IMR-90 (cell line): ENCODE results near the gene UBR4.

Experiments used
- BHLHE40 ChIP-seq: fragments of 150-350 bp; IDR thresholded peaks from 2 replicates; pipeline ENCODE4 v1.6.1; 2016; ENCODE audit warnings: mild to moderate bottlenecking, low read depth, low read length
- CEBPB ChIP-seq: IDR thresholded peaks from 2 replicates; pipeline ENCODE4 v1.6.1; 2012; ENCODE audit warnings: low read depth, low read length, improper control_type of control experiment
- MAFK ChIP-seq: IDR thresholded peaks from 2 replicates; pipeline ENCODE4 v1.6.1; 2012; ENCODE audit warnings: low read depth, low read length, improper control_type of control experiment
- MAZ ChIP-seq: IDR thresholded peaks from 2 replicates; pipeline ENCODE4 v1.6.1; 2012; ENCODE audit warnings: low read depth, mild to moderate bottlenecking, low read length, improper control_type of control experiment, moderate library complexity, borderline replicate concordance
- POLR2A ChIP-seq: IDR thresholded peaks from 2 replicates; pipeline ENCODE4 v1.6.1; 2012; ENCODE audit warnings: mild to moderate bottlenecking, low read depth, low read length
- RAD21 ChIP-seq: IDR thresholded peaks from 2 replicates; pipeline ENCODE4 v1.6.1; 2012; ENCODE audit warnings: low read length, improper control_type of control experiment
- RCOR1 ChIP-seq: IDR thresholded peaks from 2 replicates; pipeline ENCODE4 v1.6.1; 2012; ENCODE audit warnings: mild to moderate bottlenecking, low read length, improper control_type of control experiment; ENCODE audit not compliant: insufficient replicate concordance
- SMC3 ChIP-seq: fragments of 150-350 bp; IDR thresholded peaks from 2 replicates; pipeline ENCODE4 v1.6.1; 2016; ENCODE audit warnings: low read depth, mild to moderate bottlenecking, antibody characterized with exemption, low read length, moderate library complexity
- TF ChIP-seq, protein P1 (sequence below): conservative IDR thresholded peaks from 2 replicates; pipeline ENCODE4 v1.5.1; 2012; ENCODE audit warnings: mild to moderate bottlenecking, low read depth, low read length, improper control_type of control experiment
- TF ChIP-seq, protein P2 (sequence below): fragments of 150-350 bp; IDR thresholded peaks from 2 replicates; pipeline ENCODE4 v1.6.1; 2017; ENCODE audit warnings: mild to moderate bottlenecking, antibody characterized with exemption, low read length, low read depth

DNA sequence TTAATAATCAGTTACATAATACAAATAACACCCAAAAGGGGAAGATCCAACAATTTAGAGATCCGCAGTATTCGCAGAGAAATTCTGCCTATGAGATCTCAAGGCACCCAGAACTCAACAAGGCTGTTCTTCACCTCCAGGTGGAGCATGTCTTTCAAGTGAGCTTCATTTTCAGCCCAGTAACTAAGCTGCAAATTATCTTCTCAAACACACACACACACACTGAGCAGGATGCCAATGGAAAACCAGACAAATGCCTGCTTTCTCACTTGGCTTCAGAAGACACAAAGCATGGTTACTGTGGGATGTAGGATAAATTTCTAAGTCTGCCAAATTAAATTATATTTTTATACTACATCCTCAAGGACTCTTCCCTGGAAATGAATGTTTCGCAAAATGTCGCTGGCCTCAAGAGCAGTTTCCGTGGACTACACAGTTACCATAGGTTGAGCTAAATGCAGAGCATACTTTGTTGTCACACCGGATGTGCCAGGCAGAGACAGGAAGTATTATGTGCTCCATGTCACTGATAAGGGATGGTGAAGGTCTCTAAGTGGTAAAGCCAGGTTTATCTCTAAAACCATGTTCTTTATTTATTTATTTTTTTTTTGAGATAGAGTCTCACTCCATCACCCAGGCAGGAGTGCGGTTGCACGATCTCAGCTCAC lies 30.3 kb downstream of the UBR4 start:
- TF ChIP-seq POLR2A (no peak), MAFK (no peak), SMC3 (0 out of 2 replicates have a peak, but pooled peaks have one; percentile 9), CEBPB (no peak), MAZ (no peak), RAD21 (no peak), BHLHE40 (no peak), RCOR1 (no peak)
- TF ChIP-seq, protein P1, sequence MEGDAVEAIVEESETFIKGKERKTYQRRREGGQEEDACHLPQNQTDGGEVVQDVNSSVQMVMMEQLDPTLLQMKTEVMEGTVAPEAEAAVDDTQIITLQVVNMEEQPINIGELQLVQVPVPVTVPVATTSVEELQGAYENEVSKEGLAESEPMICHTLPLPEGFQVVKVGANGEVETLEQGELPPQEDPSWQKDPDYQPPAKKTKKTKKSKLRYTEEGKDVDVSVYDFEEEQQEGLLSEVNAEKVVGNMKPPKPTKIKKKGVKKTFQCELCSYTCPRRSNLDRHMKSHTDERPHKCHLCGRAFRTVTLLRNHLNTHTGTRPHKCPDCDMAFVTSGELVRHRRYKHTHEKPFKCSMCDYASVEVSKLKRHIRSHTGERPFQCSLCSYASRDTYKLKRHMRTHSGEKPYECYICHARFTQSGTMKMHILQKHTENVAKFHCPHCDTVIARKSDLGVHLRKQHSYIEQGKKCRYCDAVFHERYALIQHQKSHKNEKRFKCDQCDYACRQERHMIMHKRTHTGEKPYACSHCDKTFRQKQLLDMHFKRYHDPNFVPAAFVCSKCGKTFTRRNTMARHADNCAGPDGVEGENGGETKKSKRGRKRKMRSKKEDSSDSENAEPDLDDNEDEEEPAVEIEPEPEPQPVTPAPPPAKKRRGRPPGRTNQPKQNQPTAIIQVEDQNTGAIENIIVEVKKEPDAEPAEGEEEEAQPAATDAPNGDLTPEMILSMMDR, result peak; percentile 18; the same call in 1 of the 2 replicates
- TF ChIP-seq, protein P2, sequence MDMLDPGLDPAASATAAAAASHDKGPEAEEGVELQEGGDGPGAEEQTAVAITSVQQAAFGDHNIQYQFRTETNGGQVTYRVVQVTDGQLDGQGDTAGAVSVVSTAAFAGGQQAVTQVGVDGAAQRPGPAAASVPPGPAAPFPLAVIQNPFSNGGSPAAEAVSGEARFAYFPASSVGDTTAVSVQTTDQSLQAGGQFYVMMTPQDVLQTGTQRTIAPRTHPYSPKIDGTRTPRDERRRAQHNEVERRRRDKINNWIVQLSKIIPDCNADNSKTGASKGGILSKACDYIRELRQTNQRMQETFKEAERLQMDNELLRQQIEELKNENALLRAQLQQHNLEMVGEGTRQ, result no peak
